ENCODE results near the gene FRS2.

Gene FRS2

DNA sequence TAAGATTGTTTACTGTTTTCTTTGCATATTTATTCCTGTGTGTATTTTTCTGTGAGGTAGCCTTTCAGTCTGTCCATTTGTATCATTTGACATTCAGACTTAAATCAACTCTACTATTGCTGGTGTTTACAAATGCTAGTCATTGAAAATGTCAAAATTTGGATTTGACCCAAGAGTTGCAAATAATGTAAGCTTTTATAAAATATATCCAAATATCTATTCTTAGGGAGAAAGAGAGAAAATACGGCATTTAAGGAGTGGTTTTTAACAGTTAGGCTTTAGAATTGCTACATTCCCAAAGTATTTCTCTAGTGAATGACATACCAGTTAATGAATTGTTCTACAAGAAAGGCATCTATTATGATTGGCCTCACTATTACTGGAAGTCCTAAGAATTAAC lies 37.9 kb downstream of the FRS2 start:
- no peak for DNase-seq

DNA sequence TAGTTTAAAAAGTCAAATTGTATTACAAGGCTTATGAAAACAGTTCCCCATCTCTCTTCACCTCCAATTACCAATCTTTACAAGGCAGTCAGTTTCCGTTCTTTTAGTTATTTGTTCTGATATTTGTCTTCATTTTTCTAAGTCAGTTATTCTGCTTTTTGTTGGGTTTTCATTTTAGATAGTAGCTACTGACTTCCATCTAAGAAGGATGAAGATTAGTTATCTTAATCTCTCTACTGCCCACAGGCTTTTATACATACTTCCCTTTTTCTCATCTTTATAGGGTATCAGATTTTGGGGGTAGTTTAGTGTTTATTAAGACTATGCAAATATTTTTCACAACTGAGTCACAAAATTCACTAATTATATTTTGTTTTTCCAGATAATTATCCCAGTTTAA lies 38.4 kb downstream of the FRS2 start:
- no peak for DNase-seq

DNA sequence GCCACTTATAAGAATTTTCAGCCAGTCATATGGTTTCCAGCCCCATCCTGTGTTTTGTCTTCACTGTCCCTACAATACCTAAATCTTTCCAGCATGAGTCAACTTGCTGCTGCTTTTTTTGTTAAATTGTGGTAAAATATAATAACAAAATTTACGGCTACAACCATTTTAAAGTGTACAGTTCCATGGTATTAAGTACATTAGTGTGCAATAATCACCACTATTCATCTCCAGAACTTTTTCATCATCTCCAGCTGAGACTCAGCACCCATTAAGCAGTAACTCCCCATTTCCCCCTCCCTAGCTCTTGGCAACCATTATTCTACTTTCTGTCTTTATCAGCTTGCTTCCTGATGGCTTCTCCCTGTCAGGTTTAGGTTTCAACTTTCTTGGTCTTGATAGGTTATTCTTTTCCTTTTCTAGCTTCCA lies 39.1 kb downstream of the FRS2 start:
- no peak for DNase-seq

DNA sequence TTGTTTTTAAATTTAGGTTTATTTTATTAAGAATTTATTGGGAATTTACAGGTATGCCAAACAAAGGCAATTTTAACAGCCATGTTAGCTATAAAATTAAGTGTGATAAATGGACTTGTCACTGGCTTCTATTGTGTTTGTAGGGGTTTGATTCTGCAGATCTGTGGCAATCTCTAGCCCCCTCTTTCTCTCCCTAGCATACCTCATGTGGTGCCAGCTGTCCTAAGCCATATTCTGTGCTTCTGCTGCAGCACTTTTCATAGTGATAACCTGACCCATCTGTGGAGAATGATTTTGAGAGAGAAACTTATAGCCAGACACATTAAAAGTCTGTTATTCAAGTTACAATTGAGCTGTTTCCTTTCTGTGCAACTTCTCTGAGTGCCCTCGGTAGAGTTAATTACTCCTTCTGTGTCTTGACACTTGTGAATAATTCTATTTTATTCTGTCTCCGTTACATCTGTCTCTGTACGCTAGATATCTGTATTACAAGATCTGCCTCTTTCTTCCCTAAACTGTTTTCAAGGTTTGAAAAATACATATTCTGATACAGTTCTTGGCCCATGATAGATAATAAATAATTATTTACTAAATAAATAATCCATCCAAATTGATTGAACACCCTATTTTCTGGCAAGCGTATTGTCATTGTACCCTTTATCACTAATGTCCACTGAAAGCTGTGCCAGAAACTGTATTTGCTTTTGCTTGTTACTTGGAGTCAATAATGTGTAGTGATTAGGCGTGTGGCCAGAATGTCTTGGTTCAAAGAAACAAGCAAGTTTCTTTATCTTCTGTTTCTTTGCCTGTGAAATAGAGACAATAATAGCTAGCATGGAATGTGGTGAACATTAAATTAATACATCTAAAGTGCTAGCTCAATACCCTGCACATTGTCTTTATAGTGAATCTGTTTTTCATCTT lies 40.0 kb downstream of the FRS2 start:
- no peak for DNase-seq

DNA sequence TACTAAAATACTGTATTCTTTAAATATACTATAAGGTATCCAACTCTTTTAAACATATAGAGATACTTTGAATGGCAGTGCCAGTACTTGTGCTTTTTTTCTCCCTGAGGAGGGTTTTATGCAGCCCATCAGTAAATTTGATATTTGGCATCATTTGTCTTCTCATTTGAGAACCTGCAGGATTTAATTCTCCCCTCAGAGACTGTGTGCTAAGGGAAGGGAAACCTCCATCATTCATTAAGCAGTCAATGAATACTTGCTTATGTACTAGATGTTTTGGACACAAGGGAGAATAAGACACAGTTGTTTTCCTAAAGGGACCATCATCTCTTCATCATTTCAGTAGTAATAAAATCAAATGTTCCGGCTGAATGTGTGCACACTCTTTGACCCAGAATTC lies 40.8 kb downstream of the FRS2 start:
- no peak for DNase-seq

DNA sequence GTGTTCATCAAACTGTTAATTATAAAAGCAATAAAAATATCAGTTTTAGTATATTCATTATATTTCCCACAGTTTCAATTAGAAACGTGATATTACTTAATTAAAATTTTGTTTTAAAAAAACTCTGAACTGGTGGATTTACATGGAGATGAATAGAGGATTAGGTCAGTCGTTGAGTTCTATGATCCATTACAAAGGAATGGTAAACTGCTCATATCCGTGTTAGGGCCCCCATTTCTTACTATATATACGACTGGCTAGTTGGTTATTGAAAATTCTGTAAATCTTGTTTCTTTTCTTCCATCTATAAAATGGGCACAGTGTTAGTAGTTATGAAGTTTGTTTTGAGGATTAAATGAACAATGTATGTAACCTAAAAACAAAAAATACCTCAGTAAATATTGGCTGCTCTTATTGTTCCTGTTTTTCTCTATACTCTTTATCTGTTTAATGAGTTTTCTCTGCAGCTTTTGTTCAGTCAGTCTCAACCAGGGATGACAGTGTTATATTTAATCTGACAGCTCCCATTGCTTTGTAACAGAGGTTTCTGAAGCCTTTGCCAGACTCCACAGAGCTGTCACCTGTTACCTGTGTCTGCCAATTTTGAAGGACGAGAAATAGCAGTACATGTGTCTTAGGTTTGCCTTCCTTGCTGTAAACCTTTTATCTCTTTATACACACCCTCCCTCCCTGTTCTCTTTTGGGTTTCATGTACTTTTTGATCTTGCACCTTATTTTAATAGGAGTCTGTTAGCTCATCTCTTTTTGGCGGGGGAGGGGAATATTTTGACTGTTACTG lies 41.5 kb downstream of the FRS2 start:
- no peak for DNase-seq

DNA sequence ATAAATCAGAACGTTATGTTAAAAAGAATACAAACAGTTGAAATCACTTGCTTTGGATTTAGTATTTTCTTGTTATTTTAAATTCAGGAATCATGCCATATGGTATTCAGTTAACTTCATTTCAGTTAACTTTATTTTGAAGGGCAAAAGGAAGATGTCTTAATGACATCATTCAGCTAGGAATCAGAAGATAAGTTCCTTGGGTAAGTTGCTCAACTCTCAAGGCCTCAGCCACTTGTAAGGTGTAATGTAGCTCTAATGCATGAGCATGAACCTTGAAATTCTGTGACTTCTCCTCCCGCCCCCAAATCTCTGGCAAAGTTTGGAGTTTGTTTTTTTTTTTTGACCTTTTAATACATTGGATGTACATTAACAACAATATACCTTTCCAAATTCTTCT lies 42.6 kb downstream of the FRS2 start:
- no peak for DNase-seq

DNA sequence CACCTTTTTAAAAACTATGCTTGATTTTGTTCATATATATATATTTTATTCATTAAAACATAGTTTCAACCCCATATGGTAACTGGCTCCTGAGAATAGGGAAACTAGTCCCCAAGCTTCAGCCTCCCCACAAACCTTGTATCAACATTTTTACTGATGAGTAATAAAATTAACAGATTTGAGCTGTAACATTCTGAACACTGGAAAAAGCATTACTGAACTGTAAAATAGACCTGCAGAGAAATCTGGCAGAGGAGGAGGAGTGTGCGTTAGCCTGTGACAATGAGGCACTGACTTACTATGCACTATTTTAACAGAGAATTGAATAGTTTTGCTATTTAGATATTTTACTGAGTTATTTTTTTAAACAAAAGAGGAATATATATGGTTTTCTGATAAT lies 43.1 kb downstream of the FRS2 start:
- no peak for DNase-seq

DNA sequence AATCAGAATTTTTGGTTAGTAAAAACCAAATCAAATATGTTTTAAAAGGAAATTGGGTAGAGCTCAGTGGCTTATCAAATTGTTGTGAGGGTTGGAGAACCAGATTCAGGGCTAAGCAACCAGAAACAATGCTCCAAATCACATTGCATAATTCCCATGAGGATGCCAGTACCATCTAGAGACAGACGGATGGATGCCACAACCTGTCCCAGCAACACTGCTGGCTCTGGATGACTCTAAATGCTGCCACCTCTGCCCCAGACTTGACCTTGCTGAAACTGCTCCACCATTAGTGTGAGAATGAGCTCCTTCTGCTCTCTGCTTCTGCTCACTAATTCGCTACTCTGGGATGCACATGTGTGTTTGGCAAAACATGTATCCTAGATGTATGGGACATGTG lies 43.9 kb downstream of the FRS2 start:
- DNase-seq = no peak

DNA sequence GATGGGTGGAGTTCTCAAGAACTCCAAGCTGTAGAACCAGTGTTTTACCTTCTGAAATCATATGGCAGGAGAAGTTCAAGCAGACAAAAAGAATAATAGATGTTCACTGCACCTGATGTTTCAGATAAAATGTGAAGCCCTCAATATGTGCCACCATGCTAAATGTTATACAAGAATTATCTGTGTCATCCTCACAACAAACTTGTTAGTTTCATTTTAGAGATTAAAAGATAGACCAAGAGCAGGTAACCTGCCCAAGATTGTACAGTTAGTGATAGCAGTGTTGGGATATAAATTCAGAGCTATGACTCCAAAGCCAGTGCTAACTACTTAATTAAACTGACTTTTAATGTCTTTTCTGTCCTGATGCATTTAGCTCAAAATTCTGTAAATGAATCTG lies 44.7 kb downstream of the FRS2 start:
- DNase-seq = no peak

DNA sequence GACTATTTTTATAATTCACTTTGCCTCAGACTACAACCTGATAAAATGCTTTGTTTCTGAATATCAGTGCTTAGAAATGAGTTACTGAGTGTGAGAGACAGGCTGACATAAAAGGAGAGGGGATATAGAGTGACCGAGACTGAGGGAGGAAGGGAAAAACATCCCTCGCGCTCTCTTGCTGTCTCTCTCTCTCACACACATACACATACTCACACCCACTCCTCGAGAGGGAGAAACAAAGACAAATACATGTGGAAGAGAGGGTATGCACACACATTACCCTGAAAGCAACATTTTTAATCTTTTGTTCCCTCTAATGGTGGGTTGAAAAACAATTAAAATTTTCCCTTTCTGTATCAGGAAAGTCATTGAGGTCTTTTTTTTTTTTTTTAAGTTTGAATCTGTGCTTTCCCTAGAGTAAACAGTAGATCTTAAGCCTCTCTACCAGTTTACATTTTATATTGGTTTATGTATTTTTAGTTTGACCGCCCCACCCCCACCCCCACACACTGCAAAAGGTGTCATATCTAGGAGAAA lies 45.3 kb downstream of the FRS2 start:
- no peak for DNase-seq

DNA sequence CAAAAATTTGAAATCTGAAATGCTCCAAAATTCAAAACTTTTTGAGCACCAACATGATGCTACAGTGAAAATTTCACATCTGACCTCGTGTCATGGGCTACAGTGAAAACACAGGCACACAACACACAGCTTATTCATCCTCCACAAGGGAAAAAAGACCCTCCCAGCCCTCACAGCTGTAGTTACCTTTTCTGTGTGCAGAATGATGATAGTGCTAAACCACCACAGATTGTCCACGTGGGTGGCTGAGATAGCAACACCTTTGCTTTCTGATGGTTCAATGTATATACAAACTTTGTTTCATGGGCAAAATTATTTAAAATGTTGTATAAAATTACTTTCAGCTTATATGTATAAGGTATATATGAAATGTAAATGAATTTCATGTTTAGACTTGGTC lies 46.8 kb downstream of the FRS2 start:
- DNase-seq = no peak

DNA sequence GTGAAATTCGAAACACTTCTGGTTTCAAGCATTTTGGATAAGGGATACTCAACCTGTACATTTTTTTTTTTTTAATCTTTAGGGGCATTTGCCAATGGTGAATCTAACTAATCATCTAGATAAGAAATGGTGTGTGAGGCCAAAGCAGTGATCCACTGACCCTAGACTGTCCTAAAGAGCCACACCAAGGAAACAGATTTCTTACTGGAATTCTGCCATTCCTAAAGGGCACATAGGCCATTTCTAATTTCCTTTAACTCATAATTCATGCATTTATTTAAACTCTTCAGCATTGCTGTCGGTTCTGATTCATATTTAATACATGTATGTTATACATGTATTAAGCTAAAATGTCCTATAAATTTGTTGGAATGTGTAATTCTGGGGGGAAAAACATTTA lies 47.2 kb downstream of the FRS2 start:
- no peak for DNase-seq

DNA sequence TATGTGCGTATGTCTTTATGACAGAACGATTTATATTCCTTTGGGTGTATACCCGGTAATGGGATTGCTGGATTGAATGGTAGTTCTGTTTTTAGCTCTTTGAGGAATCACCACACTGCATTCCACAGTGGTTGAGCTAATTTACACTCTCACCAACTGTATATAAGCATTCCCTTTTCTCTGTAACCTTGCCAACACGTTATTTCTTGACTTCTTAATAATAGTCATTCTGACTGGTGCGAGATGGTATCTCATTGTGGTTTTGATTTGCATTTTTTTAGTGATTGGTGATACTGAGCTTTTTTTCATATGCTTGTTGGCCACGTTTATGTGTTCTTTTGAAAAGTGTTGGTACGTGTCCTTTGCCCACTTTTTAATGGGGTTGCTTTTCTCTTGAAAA lies 49.7 kb downstream of the FRS2 start:
- no peak for DNase-seq

DNA sequence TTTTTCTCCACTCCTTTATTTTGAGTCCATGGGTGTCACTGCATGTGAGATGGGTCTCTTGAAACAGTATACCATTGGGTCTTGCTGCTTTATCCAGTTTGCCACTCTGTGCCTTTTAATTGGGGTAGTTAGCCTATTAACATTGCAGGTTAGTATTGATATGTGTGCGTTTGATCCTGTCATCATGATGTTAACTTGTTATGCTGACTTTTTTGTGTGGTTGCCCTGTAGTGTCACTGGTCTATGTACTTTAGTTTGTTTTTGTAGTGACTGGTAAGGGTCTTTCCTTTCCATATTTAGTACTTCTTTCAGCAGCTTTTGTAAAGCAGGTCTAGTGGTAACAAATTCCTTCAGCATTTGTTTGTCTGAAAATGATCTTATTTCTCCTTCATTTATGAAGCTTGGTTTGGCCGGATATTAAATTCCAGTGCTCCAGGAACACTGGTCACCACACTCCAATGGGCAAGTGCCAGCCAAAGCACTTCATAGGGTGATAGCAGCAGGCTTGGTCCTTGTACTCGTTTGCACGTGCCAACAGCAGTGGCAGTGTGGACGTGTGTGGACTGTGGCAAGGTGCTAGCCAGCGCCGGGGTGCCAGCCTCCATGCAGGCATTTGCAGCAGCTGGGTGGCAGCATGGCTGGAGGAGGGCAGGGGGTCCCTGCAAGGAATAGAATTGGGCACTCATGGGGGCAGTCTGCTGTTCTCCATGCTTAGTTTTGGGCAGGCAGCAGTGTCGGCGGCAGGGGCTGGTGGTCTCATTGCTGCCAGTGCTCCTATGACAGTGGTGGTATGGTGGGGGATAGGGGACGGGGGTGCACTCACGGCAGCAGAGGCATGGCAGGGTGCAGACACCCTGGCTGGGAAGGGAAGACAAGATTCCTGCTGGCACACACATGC lies 53.5 kb downstream of the FRS2 start:
- no peak for DNase-seq

DNA sequence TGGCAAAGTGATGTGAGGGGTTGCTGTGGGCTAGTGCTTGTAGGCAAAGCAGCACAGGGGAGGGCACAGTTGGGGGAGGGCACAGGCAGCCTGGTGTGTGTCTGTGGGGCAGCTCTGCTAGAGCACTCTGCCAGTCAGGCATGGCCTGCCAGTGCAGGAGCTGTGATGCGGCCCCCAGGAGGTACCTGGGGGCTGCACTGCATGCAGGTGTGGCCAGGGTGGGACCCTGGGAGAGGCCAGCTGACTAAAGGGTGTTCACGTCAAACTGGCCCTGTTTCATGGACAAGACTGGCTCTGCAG lies 54.1 kb downstream of the FRS2 start:
- no peak for DNase-seq

DNA sequence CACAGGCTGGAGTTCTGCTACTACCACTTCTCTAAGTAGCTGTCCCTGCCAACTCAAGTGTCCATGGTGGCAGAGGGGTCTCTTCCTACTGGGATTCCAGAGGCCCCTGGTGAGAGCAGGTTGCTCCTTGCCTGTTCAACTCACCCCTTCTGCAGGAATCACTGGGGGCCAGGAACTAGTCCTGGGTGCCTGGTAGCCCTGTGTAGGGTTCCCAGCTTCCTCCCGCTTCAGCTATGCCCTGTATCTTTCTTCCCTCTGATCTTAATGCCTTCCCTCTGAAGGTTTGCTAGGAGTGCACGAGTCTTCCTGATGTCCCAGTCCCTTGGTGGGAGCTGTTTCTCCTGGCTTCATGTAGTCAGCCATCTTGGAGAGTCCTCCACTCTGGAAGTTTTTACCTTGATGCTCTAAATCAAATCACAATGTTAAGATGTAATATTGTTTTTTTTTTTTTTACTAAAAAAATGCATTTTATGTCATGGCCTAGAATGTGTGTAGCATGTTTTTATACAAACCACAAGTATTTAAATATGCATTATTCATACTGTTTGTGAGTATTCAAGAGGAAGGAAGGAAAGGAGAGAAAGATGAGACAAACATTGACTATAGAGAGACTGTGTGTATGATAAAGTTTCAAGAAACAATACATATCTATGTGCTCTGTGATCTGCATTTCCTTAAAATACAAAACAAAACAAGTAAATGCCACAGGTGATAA lies 54.7 kb downstream of the FRS2 start:
- DNase-seq = no peak

DNA sequence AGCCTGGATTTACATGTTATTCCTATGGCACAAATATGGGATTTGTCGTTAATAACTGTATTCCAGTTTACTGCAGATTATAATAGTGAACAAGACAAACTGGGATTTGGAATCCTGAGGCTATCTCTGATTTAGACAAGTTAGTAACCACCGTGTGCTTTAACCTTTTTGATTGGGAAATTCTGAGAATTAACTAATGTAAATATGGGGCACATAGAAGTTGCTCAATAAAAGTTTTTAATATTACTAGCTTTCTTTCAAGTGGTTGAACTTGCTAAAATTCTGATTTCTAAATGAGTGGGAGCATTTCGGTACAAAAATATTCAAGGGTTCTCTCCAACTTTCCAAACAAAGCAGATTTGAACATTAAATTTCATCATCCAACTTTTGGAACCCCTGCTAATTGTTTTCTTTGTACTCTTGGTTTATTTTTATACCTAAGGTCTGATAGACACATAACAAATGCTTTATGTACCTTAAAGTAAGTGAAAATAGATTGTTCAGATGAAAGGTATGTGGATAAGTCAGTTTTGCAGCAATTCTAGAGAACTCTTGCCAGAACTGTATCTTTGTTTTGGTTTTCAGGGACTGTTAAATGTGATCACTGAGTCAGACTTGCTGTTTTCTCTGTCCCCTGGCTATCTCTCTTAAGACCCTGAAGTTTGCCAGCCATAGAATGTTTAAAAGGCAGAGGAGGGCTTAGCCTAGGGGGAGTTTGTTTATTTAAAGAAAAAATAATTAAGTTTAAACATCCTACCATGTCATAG lies 57.5 kb downstream of the FRS2 start:
- no peak for DNase-seq

DNA sequence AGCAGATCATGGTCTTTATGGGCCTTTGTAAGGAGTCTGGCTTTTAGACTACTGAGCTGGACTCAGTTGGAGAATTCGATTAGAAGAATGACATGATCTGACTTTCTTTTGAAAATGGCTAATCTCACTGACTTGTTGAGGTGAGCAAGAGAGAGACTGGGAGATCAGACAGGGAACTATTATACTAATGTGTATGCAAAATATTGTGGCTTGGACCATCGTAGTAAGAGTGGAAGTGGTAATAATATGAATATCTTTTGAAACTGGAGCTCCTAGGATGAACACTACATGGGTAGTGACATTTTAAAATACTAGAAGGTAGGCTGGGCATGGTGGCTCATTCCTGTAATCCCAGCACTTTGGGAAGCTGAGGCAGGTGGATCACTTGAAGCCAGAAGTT lies 58.8 kb downstream of the FRS2 start:
- DNase-seq = no peak

DNA sequence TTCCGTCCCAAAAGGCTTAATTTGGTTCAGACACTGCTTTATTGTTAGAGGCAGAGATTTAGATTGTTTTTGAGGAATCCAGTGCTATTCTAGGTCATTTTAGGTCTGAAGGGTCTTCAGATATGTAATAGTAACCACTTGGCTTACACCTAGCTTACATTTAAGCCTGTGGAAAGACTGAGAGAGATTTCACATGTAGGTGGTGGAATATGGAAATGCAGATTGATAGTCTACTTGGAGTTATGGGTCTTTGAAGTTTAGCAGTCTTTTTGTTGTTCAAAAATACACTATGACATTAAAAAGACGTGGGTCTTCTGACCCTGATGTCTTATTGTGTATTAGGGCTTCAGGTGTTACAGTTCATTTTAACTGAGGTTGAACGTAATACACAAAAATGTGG lies 63.7 kb downstream of the FRS2 start:
- DNase-seq = no peak

DNA sequence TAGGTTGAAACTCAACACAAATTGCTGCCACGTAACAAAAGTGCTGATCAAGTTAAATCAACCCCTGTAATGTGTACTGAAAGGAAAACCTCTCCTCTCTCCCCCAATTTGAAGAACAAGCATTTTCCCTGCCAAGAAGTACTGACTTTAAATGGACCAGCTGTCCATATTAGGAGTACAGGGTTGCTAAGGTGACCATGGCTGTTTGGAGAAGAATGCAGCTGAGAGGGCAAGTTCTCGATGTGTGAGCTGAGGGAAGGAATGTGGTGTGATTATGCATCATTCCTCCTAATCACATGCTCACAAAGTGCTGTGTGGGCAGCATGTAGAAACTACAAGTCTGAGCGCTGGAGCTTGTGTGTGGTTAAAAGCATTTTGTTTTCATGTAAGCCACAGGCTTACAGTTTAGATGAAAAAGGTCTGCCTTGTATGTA lies 64.2 kb downstream of the FRS2 start:
- DNase-seq = no peak

DNA sequence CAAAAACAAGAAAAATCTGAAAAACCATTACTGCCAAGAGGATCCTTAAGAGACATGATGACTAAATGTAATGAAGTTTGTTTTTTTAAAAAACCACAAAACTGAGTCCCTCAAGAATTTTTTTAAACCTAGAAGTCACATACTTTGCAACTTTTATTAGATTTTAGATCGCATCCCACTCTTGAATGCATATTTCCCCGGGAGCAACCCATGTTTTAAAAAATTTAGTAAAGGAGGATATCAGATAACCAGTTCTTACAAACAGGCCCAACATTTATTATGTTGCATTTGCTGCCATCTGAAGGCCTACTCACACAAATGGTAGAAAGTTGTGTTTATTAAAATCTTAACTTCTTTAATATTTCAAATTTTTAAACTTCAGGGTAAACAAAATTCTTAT lies 70.8 kb downstream of the FRS2 start:
- DNase-seq = no peak
